Pons (tissue), 1 donor: ENCODE results near the gene HCRT.
"Not testable (repeated sequence)": the region's sequence is repeated elsewhere in the genome, so short reads cannot be mapped to it uniquely, and the experiment has no call there.

Experiments
- DNase-seq: peaks from one replicate; pipeline ENCODE4 v3.0.0-alpha.2; 2016; ENCODE audit warnings: low spot score

Gene HCRT

DNA sequence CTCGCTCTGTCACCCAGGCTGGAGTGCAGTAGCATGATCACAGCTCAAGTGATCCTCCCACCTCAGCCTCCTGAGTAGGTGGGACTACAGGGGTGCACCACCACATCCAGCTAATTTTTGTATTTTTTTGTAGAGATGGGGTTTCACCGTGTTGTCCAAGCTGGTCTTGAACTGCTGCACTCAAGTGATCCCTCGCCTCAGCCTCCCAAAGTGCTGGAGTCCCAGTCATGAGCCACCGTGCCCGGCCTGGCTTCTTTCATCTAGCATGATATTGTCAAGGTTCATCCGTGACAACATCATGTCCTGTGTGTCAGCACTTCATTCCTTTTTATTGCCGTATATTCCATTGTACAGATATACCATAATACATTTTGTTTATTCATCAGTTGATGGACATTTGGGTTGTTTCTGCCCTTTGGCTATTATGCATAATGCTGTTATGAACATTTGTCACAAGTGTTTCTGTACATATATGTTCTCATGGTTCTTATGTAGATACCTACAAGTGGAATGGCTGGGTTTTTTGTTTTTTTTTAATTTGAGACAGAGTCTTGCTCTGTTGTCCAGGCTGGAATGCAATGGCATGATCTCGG, 12.4 kb upstream of the HCRT start:
- DNase-seq = no peak

DNA sequence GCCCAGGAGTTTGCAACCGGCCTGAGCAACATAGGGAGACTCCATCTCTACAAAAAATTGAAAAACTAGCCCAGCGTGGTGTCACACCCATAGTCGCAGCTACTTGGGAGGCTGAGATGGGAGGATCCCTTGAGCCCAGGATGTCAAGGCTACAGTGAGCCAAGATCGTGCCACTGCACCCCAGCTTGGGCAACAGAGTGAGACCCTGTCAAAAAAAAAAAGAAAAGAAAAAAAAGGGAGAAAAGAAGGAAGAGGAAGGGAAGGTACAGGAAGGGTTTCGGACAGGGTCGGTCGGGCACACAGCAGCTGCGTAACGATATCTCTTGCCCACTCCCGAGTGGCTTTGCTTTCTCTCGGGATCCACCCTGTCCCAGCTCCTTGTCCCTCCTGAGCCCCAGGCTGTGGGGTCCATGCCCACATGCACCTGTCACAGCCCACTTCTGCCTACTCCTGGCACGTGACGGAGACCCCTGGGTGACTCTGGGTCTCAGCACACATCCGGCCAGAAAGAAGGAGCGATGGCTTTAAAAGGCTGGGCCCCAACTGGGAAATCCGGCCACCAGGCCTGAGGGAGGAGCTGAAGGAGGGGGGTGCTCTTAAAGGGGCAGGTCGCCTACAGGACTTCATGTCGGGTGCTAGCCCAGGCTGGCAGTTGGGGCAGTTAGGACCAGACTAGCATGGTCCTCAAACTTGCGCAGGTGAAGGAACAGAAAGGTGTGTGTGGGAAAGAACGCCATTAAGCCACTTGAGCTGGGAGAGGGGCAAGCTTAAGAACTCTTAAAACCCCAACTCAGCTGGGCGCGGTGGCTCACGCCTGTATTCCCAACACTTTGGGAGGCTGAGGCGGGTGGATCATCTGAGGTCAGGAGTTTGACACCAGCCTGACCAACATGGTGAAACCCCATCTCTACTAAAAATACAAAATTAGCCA, 9.0 kb upstream of the HCRT start, which contains the start of gene GHDC:
Gene GHDC, minus strand, starts transcription at position 526 of the 931 bp plus-strand sequence. CDS start 913 bp downstream, outside the sequence.
- peak; percentile 92 for DNase-seq

DNA sequence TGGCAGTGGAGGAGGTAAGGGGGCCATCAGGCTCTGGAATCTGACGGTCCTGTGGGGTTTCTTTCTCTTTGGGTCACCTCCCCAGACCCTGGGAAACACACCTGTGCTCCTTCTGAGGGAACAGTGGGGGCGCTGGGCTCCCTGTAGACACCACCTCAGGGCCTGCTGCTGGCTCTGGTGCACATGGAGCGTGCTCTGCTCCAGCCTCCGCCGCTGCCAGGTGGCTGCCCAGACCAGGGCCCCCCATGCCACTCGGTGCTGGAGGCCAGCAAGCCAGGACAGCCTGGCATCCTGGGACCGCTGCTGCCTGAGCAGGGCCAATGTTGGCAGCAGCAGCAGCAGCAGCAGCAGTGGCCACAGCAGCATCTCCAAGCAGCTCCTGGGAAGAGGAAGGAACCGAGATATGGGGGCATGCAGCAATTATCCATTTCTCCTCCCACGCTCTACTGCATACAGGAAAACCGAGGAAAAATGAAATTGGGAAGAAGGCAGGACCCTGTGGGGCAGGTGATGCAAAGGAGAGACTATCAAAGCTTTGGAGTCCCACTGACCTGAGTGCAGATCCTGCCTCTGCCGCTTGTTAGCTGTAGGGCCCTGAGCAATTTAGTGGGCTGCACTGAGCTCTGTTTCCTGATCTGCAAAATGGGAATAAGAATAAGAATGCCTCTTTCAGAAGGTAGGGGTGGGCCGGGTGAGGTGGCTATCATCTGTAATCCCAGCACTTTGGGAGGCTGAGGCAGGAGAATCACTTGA, 8.1 kb upstream of the HCRT start:
- no peak for DNase-seq

DNA sequence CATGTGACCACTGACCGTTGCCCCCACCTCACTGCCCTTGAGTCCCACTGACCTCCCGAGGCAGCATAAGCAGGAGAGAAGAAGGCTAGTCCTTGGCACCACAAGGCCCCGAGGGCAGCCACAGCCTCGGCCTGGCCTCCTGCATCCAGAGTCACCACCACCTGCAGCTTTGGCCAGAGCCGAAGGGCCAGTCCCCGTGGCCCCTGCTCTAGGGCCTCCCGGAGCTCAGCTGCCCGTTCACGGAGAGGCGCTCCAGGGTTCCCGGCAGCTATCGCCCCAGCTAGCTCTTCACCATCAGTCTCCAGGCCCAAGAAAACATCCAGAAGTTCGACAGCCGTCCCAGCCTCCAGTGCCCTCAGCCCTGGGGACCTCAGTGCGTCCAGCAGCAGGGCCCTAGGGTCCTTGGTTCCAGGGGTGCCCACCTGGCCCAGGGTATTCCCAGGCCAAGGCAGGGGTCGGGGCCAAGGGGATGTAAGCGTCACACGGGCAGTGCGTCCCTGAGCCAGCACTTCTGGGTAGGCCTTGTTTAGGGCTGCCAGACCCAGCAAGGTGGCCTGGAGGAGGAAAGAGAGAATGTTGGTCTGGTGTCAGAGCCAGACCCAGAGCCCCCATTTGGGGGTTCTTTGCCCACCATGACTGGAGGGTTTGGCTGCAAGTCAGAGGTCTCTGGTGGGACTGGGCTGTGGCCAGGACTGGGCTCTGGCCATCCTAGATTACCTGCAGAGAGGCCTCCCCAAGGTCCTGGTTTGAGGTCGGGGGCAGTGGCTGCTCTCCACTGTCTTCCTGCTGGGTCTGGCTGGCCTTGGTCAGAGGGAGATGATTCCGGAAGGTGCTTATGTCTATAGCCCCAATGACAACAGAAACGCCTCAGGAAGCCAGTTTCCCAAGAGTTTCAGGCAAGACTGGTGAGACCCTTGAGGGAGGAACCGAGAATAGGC, 7.2 kb upstream of the HCRT start:
- no peak for DNase-seq

DNA sequence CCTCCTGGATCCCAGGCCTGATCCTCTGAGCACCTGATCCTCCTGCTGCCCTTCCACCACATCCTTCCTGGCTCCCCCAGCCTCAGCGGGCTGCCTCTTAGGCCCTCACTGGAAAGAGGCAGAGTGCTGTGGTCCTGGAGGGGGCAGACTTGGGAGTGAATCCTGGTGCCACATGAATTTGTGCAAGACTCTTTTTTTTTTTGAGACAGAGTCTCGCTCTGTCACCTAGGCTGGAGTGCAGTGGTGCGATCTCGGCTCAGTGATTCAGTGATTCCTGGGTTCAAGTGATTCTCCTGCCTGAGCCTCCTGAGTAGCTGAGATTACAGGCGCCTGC, 6.0 kb upstream of the HCRT start:
- DNase-seq = no peak

DNA sequence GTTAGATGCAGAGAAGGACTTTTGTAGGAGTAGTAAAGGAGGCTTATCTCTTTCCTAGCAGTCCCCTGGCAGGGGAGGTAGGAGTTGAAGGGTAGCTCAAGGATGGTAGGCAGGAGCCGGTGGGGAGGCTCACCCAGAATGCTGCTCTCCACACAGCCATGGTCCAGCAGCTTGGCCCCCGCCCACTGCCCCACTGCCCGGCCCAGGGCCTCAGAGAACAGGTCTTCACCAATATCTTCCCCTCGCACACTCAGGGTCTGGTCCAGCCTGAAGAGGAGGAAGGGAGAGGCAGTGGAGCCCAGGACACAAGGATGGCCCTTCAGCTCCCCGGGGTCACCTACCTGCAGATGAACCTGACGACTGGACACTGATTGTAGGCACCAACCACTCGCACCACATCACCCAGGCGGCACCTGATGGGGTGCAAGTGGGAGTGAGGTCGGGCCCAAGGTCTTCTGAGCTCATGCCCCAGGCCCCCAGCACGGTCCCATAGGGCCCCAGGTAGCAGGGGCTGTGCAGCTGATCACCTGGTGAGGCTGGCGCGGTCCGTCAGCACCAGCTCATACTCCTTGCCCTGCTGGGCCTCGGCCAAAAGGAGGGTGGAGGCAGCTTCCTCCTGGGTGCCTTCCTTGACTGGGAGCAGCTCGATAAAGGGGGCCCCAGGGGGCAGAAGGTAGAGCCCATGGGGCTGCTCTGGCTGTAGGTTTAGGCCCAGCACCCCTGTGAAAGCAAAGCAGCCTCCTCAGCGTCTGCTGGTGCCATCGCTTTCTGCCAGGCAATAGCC, 5.4 kb upstream of the HCRT start:
- DNase-seq = no peak

DNA sequence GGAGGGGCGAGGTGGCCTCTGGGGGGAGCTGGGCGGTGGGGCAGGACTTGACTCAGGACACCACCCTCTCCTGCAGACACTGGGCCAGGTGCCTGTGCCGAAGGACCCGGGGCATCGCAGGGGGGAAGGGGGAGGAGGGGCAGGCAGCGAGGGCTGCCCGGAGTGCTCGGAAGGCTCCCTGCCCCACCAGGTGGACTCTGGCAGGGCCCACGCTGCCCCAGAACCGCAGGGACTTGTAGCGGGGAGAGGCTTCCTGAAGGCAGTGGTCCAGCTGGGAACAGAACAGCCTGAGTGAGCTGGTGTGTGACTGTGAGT, 4.4 kb upstream of the HCRT start:
- DNase-seq = no peak

DNA sequence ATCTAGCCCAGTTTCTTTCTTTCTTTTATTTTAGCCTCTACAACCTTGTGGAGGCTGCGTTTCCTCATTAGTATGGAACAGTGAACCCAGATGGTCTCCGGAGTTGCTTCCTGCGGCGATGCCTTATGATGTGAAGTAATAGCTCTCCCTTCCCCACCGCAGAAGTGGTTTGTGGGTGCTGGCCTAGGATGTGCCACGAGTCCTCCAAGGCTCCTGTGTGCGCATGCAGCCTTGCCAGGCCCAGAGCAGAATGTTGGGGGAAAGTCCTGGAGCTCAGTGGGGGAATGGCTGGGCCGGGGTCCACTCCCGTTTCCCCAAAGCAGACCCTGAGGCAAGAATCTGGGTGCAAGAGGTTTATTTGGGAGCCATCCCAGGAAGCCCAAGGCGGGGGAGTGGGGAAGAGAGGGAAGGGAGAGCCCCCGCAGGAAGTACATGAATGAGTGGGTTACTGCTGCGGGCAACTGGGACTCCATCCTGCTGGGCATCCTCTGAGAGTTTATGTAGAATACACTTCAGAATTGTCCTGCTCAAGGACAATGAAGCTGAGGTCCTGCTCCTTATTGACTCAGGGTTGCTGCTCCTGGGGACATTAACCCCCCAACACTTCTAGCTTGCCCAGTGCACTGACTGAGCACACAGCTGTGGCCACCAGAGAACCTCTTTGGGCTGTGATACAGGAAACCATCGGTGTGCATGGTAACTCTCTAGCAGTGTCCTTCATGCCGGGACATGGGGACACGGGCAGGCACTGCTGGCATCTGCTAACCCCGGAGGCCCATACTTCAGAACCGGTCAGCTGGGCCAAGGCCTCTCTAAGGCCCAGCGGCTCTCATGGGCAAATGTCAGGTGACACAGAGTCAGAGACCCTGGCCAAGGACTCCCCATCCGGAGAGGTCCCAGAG, 3.7 kb upstream of the HCRT start:
- DNase-seq = peak; percentile 17

DNA sequence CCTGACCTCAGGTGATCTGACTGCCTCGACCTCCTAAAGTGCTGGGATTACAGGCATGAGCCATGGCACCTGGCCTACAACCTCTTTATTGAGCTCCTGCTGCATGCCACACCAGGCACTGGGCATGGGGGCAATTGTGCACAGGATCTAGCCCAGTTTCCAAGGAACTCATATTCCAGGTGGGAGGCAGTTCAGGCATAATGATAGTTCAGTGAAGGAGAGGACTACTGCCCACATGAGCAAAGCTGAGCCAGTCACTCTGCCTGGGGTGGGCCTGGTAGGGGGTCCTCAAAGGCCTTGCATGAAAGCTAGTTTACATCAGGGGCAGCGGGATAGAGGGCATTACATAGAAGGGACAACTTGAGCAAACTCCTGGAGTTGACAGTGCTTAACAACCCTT, 2.6 kb upstream of the HCRT start:
- no peak for DNase-seq

DNA sequence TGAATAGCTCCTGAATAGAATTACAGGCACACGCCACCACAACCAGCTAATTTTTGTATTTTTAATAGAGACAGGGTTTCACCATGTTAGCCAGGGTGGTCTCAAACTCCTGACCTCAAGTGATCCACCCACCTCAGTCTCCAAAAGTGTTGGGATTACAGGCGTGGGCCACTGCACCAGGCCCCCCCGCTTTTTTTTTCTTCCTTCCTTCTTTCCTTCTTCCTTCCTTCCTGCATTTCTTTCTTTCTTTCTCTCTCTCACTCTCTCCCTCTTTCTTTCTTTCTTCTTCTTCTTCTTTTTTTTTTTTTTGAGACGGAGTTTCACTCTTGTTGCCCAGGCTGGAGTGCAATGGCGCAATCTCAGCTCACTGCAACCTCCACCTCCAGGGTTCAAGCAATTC, 939 bp upstream of the HCRT start:
- DNase-seq = not testable (repeated sequence)

DNA sequence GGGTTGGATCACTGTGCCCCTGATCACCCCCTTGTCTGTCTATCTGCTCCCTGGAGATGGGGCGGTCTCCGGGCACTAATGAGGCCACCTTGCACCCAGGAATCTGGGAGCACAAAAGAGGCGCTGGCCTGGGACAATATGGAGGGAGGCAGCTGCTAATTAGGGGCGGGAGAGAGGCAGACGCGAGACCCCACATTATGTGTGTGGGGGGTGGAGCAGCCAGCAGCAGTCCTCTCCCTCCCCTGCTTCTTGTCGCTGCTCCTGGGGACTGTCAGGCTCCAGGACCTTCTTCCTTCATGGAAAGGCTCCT, 324 bp upstream of the HCRT start:
- no peak for DNase-seq

DNA sequence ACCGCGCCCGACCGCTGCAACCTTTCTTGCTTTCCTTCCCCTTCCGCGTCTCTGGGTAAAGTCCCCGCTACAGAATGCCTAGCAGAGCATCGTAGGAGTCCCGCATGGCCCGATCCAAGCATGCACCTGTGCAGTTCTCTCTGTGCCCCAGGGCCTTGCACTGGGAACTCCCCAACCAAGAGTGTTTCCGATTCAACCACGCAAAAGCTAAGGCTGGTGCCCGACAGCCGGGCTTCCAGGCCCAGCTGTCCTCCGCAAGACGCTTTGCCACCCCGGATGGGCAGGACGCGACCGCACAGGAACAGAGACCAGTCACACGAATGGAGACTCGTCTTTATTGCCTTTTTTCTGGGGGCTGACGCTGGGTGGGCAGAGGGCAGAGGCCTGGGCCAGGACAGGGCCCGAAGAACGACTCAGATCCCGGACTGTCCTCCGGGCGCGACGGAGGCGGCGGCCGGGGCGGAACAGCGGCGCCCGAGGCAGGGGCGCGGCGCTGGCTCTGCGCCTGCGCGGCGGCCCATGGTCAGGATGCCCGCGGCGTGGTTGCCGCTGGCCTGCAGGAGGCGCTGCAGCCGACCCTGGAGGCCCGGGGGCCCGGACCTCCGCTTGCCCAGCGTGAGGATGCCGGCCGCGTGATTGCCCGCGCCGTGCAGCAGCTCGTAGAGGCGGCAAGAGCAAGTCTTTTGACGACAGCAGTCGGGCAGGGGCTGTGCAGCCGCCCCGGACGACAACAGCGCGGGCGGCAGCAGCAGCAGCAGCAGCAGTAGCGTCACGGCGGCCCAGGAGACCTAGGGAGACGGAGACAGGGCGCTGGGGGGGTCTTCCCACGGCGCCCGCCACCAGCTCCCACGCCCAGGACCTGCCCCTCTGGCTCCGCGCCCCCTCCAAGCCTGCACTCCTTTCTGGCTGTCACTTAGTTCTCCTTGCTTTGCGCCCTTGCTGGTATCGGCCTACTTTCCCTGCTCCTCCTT, 1.2 kb downstream of the HCRT start:
- DNase-seq = peak; percentile 69

DNA sequence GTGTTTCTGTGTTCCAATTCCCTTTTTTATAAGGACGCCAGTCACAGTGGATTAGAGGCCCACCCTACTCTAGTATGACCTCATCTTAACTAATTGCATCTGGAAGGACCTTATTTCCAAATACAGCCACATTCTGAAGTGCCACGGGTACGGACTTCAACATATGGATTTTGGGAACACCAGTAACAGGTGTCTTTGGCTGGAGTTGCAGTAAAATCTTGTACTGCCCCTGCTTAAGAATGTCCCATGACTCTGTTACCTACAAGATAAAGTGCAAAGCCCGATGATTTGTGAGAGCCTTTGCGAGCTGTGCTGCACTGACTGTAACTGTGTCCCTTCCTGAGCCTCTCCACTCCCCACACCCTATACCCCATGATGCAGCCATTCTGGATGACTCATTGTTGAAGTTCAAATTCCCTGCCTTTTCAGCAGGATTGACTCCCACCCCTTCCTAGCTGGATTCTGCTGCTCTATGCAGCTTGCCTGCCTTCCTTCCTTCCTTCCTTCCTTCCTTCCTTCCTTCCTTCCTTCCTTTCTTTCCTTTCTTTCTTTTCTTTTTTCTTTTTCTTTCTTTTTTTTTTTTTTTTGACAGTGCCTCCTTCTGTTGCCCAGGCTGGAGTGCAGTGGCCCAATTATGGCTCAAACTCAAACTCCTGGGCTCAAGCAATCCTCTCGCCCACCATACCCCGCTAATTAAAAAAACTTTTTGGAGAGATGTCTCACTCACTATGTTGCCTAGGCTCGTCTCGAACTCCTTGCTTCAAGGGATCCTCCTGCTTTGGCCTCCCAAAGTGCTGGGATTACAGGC, 2.1 kb downstream of the HCRT start:
- no peak for DNase-seq

DNA sequence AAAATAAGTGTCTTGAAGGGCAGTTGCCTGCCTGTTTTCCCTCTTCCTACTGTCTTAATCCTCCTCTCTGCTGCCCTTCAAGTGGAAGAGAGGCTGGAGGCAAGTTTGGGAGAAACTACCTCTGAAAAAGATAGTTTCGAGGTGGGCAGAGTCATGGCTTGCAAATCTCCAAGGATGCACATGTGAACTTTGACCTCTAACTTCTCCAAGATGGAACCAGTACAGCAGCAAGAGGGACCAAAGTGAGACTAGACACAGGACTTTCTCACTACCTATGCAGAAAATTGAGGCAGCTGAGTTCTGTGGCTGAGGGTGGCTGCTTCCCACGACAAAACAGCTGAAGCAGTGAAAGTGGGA, 3.4 kb downstream of the HCRT start:
- no peak for DNase-seq

DNA sequence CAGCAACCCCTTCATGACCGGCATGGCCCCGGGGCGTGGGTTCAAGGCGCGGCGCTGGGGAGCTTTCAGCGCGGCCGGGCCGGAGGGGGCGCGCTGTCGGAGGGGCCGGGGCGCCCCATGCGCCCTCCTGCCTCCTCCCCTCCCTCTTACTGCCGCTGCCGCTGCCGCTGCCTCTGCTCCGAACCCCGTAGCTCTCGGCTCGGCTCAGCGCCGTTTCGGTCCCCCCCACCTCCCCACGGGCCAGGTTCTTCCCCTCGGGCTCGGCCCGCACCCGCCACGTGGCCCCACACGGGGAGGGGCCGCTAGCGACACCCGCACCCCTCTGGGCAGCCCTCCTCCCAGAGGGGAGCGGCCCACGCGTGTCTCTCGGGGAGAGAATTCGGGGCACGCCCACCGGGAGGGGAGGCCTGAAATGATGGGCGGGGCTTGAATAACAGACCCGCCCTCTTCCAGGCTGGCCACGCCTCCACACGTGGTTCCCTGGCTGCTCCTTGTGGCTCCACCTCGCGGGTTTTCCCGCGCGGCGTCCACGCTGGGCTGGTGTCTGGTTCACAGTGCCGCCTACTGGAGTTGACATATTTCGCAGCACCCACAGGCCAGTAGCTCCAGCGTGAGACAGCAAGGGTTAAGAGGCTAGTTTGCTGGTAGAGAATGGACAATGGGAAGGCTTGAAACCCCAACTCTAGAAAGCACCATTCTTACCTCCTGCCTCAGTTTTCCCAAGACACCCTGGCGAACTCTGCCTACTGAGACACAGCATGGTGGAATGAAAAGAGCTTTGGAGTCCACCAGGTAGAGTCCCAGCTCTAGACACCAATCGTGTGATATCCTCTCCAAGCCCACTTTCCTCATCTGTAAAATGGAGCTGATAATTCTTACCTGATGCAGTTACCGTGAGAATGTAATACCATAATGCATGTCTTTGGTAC, 4.1 kb downstream of the HCRT start, which contains the start of gene KCNH4:
Gene KCNH4, minus strand, starts transcription at position 221 of the 929 bp plus-strand sequence. Its CDS starts 197 bp downstream, at position 24.
- DNase-seq = peak; percentile 59

DNA sequence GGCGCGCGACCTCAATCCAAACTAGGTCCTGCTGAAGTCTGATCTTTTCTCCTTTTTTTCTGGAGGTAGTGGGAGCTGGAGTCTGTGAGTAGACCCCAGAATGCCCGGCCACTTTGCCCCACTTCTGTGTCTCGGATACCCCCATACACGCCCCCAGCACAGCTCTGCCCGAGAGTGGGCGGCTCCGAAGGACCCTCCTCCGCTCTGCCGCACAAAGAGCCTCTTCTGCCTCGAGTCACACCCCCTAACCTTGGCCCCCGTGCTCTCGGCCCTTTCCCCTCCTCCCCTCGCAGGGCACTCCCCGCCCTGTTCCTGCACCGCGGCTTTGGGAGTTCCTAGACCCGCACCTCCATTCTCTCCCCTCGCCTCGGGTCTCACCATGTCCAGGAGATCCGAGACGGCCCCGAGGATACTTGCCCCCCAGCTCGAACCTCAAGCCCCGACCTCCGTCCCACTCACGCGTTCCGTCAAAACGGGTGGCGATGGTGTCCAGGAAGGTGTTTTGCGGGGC, 4.8 kb downstream of the HCRT start:
- DNase-seq = no peak

DNA sequence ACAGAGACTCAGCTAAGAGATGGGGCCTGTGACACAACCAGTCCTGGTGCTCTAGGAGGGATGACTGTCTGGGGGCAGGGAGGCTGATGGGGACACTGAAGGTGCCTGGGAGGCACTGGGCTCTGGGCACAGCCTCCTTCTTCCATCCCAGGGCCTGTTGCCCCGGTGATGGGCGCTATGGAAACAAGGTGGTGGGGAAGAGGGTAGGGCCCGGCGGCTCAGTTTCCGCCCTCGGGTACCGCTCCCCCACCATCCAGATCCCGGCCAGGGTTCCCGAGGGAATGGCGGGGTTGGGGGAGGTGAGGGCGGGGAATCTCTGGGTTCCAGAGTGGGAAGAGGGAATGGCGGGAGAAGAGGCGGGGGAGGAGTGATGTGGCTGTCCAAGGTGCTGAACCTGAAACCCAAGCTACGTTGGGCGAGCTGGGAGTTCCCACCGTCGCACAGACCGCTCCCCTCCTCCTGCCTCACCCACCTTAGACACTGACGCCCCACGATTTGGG, 5.3 kb downstream of the HCRT start:
- DNase-seq = no peak
